ENCODE data around the gene DENND10.
"Not testable (repeated sequence)": the region's sequence is repeated elsewhere in the genome, so short reads cannot be mapped to it uniquely, and the experiment has no call there.

Gene DENND10

DNA sequence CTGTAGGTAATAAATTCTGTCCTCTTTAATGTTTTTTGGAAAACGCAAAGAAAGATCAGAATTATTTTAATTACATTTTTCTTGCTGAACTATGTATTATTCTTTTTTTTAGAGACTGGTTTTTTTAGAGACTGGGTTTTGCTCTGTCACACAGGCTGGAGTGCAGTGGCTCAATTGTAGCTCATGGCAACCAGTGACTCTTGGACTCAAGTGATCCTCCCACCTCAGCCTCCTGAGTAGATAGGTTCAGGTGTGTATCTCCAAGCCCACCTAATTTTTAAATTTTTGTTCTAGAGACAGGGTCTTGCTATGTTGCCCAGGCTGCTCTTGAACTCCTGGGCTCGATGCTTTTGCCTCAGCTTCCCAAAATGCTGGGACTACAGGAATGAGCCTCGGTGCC is 5.3 kb upstream of the DENND10 start:
- DNase-seq (ENCODE audit: low spot score) = no peak

GRCh38 chr10:119100434-119101238 is 3.3 kb upstream of the DENND10 start:
- DNase-seq (ENCODE audit: low spot score) = no peak

- DNase-seq (ENCODE audit: low spot score) = no peak
These were observed 2.4 kb upstream of the DENND10 start for GRCh38 chr10:119101366-119102098.

- DNase-seq (ENCODE audit: low spot score) = no peak
These were observed 541 bp upstream of the DENND10 start for GRCh38 chr10:119103241-119103902.

- DNase-seq (ENCODE audit: low spot score) = peak; percentile 11
These were observed 722 bp downstream of the DENND10 start for GRCh38 chr10:119104654-119105015.

DNA sequence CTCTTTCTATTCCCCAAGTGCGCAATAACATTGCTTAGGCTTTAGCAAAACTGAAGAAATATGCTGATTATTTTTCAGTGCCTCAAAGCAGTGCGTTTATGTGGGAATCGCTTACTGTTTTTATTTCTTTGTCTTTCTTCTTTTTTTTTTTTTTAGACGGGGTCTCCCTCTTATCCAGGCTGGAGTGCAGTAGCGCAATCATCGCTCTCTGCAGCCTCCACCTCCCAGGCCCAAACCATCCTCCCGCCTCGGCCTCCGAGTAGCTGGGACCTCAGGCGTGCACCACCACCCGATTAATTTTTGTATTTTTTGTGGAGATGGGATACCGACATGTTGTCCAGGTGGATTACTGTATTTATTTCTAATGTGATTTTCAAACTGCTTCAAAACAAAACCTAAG is 1.2 kb downstream of the DENND10 start:
- DNase-seq (ENCODE audit: low spot score) = no peak

DNA sequence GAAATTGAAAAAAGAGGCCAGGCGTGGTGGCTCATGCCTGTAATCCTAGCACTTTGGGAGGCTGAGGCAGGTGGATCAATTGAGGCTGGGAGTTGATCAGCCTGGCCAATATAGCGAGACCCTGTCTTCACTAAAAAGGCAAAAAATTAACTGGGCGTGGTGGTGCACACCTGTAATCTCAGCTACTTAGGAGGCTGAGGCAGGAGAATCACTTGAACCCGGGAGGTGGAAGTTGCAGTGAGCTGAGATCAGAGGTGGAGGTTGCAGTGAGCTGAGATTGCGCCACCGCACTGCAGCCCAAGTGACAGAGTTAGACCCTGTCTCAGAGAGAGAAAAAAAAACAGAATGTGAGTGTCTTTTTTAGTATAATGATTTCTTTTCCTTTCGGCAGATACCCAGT is 2.0 kb downstream of the DENND10 start:
- DNase-seq (ENCODE audit: low spot score) = not testable (repeated sequence)

DNA sequence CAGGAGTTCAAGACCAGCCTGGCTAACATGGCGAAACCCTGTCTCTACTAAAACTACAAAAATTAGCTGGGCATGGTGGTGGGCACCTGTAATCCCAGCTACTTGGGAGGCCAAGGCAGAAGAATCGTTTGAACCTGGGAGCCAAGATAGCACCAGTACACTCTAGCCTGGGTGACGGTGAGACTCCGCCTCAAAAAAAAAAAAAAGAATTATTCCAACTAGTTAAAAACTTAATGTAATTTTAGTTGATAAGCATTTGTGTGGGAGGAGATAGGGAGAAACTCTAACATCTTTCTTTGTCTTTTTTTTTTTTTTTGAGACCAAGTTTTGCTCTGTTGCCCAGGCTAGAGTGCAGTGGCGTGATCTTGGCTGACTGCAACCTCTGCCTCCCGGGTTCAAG is 3.2 kb downstream of the DENND10 start:
- not testable (repeated sequence) for DNase-seq (ENCODE audit: low spot score)

DNA sequence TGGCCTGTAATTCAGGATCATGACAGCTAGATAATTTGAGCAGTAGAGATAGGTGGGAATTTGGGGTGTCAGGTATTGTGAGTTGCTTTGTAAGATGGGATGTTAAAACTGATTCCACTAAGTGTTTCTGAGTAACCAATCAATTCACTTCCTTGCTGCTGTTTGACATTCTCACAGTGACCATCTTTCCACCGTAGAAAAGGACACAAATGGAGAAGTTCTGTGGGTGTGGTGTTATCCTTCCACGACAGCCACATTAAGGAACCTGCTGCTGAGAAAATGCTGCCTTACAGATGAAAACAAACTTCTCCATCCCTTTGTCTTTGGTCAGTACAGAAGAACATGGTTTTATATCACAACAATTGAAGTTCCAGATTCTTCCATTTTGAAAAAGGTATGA is 3.9 kb downstream of the DENND10 start:
- DNase-seq (ENCODE audit: low spot score) = not testable (repeated sequence)

GRCh38 chr10:119112056-119112455 is 8.1 kb downstream of the DENND10 start:
- DNase-seq (ENCODE audit: low spot score) = no peak

DNA sequence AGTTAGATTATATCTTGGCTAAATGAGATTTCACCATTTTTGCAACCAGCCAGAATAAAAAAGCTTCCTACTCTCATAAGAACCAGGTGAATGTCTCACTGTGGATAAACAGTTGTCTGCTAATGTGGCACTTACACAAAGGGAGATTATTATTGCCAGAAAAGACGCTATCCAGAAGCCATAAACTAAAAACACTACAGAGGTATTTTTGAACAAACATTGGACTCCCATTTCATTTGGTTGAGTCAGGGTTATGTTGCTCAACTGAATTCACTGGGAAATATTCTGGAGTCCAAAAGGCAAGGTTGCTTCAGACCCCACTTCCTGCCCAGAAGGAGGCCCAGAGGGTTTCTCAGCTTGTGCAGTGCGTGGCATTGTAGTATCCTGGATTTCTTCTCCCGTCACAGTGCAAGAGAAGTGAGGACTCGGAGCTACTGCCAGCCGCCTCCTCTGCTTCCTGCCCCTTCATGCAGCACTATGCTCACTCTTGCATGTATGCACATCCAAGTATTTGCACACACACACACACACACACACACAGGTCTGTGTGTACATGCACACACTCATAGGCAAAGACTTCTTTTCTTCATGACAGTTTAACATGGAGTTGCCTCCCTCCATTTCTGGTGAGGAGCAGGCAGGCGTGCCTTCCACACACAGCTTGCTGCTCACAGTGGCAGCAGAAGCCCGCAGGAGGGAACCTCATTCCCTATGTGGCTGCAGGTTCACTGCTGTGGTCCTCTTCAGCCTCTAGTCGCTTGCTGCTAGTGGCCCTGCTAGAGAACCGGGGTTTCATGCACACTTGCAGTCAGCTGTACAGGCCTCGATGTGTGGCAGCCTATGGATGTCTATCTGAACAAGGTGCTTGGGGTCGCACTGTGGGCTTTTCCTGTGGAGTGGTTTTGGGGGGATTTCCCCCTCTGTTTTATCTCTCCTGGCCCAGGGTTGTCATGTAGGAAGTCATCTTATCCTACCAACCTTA is 10.1 kb downstream of the DENND10 start:
- no peak for DNase-seq (ENCODE audit: low spot score)

GRCh38 chr10:119115926-119116325 is 12.0 kb downstream of the DENND10 start:
- DNase-seq (ENCODE audit: low spot score) = no peak

DNA sequence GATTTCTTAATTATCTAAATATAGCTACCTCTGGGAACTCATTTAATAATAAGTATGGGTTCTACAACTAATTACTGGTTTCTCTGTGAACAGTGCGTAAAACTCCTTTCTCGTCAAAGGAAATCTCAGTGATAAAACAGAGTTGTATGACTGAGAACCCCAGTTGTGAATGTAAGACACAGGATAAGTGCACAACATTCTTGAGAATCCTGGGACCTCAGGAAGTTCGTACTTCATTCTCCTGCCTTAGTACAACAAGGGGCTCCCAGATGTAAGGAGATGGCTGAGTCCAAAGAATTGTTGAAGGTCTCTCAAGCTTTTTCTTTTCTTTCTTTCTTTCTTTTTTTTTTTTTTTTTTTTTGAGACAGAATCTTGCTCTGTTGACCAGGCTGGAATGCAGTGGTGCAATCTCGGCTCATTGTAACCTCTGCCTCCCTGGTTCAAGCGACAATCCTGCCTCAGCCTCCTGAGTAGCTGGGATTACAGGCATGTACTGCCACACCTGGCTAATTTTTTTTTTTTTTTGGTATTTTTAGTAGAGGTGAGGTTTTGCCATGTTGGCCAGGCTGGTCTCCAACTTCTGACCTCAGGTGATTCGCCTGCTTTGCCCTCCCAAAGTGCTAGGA is 12.5 kb downstream of the DENND10 start:
- DNase-seq (ENCODE audit: low spot score) = no peak

DNA sequence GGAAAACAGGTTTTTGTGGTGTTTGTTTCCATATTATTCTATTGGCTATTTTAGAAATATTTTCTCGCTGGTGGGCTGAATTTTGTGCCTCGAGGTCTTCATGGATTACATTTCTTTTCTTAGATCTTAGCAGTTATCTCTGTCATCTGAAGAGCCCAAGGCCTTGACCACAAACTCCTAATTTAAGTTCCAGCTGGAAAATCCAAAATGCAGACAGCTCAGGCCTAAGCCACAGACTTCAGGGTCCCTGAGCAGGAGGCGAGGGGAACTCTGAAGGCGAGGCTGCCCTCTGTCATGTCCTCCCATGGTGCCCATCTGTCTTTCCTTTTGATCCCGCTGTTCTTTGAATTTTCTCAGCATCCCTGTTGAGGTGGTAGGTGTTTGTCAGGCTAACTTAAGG is 14.3 kb downstream of the DENND10 start:
- no peak for DNase-seq (ENCODE audit: low spot score)

DNA sequence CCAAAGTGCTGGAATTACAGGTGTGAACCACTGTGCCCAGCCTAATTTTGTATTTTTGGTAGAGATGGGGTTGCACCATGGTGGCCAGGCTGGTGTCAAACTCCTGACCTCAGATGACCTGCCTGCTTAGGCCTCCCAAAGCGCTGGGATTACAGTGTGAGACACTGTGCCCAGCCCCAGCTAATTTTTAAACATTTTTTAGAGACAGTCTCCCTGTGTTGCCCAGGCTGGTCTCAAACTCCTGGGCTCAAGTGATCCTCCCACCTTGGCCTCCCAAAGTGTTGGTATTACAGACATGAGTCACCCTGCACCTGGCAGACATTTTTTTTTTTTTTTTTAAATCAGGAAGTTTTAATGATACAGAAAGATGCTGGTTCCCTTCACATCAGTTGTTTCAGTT is 15.5 kb downstream of the DENND10 start:
- no peak for DNase-seq (ENCODE audit: low spot score)

GRCh38 chr10:119120413-119120867 is 16.5 kb downstream of the DENND10 start:
- DNase-seq (ENCODE audit: low spot score) = no peak

- no peak for DNase-seq (ENCODE audit: low spot score)
These were observed 17.0 kb downstream of the DENND10 start for GRCh38 chr10:119120875-119121274.

DNA sequence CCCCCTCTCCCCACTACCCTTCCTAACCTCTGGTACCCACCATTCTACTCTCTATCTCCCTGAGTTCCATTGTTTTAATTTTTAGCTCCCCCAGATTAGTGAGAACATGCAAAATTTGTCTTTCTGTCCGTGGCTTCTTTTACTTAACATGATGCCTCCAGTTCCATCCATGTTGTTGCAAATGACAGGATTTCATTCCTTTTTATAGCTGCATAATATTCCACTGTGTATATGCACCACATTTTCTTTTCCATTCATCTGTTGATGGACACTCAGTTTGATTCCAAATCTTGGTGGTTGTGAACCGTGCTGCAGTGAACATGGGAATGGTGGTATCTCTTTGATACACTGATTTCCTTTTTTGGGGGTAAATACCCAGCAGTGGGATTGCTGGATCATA is 22.0 kb downstream of the DENND10 start:
- DNase-seq (ENCODE audit: low spot score) = no peak

DNA sequence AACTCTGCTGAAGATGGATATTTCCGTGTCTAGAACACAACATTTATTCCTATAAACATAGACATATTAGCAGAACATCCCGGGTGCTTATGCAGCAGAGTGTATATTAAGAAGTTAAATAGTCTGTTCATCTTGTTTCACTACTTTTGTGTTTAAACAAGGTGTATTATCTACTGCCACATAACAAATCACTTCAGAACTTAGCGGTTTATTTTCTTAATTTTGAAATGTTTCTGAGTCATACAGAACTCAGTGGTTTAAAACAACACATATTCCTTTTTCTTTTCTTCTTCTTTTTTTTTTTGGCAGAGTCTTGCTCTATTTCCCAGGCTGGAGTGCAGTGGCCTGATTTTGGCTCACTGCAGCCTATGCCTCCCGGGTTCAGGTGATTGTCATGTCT is 25.8 kb downstream of the DENND10 start:
- no peak for DNase-seq (ENCODE audit: low spot score)

DNA sequence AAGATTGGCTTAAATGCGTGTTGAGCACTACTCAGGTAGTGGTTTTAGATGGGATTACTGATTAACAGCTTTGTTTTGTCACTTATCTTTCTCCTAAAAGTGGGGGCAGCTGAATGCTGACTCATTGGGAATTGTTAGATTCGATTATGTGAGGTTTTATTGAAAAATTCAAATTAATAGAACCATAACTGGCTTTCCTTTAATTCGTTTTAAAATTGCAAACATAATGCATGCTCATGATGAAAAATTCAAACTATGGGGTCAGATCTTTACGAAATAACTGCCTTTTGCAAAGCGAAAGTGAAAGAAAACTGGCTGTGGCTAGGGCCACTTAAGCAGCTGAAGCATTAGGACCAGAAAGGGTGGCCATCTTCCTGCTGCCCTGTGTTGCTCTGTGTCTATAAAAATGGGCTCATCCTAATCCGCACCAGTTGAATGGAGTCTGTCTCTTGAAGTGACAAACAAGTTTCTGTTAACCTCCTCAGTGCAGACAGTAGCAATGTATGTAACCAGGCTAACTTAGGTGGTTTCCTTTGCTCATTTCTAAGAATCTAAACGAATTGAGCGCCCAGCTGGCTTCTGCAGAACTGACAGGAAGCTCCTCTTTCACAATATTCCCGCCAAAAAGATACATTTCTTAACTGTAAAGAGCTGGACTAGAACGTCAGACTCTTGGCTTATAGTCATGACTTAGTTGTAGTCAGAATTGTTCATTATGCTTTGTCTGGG is 27.8 kb downstream of the DENND10 start:
- no peak for DNase-seq (ENCODE audit: low spot score)

Data from cerebellar cortex (tissue), 1 donor.